H1 (cell line): ENCODE data around the gene SPATA6L. TPM values are rescaled to one million over a fixed set of nuclear protein-coding genes. Genes with fewer than 3 reads are reported as not detected.

ENCODE experiments used
- CTCF ChIA-PET: fragments of 300-600 bp; sonication (Branson Sonifier 250); formaldehyde crosslinking; loops from one replicate; lab custom pipeline; 2021; ENCODE audit not compliant: partially characterized antibody; lab: Charles Lee
- POLR2A ChIA-PET: fragments of 300-600 bp; sonication (Branson Sonifier 250); formaldehyde crosslinking; loops from one replicate; lab custom pipeline; 2021; ENCODE audit warnings: inconsistent platforms; ENCODE audit not compliant: partially characterized antibody; lab: Charles Lee
- DNase-seq, 2 experiments: peaks; one replicate each; pipeline versions ENCODE4 v3.0.0 to v3.0.0-alpha.2; 2010 to 2022; ENCODE audit warnings: low spot score in 2 of 2, low read depth in 1 of 2, mixed read lengths in 1 of 2
- FAIRE-seq: peaks from 2 replicates; lab custom pipeline; 2011; peaks lifted over from hg19 to GRCh38; lab: Jason Lieb, UNC
- H2AFZ ChIP-seq: 2 replicates; pipeline ENCODE4 v1.8.1; 2012; ENCODE audit warnings: low read length, inconsistent platforms
- H2AK5ac ChIP-seq: 2 replicates; pipeline ENCODE4 v1.6.1; 2013; ENCODE audit warnings: low read depth, low read length
- H2BK120ac ChIP-seq: replicated peaks from 2 replicates; pipeline ENCODE3; 2013; ENCODE audit warnings: low read depth, low read length, inconsistent platforms
- H2BK12ac ChIP-seq: 2 replicates; pipeline ENCODE4 v1.6.1; 2013; ENCODE audit warnings: low read depth, low read length
- H2BK15ac ChIP-seq: 2 replicates; pipeline ENCODE4 v1.6.1; 2013; ENCODE audit warnings: low read length
- H2BK20ac ChIP-seq: 2 replicates; pipeline ENCODE4 v1.6.1; 2013; ENCODE audit warnings: low read length
- H2BK5ac ChIP-seq: 2 replicates; pipeline ENCODE4 v1.6.1; 2013; ENCODE audit warnings: low read depth, low read length
- H3K14ac ChIP-seq: 2 replicates; pipeline ENCODE4 v1.6.1; 2013; ENCODE audit warnings: inconsistent platforms; ENCODE audit not compliant: insufficient read length
- H3K18ac ChIP-seq: 2 replicates; pipeline ENCODE4 v1.6.1; 2013; ENCODE audit warnings: low read length; ENCODE audit errors: extremely low read depth
- H3K23ac ChIP-seq: 2 replicates; pipeline ENCODE4 v1.6.1; 2013; ENCODE audit warnings: inconsistent platforms; ENCODE audit not compliant: insufficient read length
- H3K23me2 ChIP-seq: 2 replicates; pipeline ENCODE4 v1.6.1; 2013; ENCODE audit warnings: low read depth, low read length
- H3K27ac ChIP-seq: 2 replicates; pipeline ENCODE4 v1.6.1; 2011; ENCODE audit warnings: low read depth, low read length, inconsistent platforms
- H3K27me3 ChIP-seq, 4 experiments: replicated peaks in 1 of 4; 1 replicate in 1 of 4; 2 replicates in 3 of 4; pipeline versions ENCODE4 v1.6.1 to v1.8.1; 2011 to 2013; ENCODE audit warnings: low read length in 3 of 4, mild to moderate bottlenecking in 3 of 4, inconsistent platforms in 2 of 4, mixed read lengths in 2 of 4, moderate library complexity in 1 of 4; ENCODE audit not compliant: control insufficient read depth in 3 of 4, insufficient read depth in 3 of 4; ENCODE audit errors: extremely low read depth in 1 of 4
- H3K36me3 ChIP-seq, 4 experiments: 2 replicates each; pipeline versions ENCODE4 v1.6.1 to v1.8.1; 2011 to 2013; ENCODE audit warnings: mild to moderate bottlenecking in 4 of 4, low read length in 3 of 4, moderate library complexity in 2 of 4, control low read depth in 1 of 4, inconsistent platforms in 1 of 4; ENCODE audit not compliant: insufficient read depth in 4 of 4, control insufficient read depth in 2 of 4
- H3K4ac ChIP-seq: replicated peaks from 2 replicates; pipeline ENCODE3; 2013; ENCODE audit warnings: low read length, low read depth, mixed read lengths, inconsistent platforms; ENCODE audit not compliant: insufficient read length
- H3K4me1 ChIP-seq, 4 experiments: replicated peaks in 1 of 4; 1 replicate in 1 of 4; 2 replicates in 3 of 4; pipeline versions ENCODE4 v1.6.1 to v1.8.1; 2011 to 2013; ENCODE audit warnings: low read length in 3 of 4, inconsistent platforms in 2 of 4, mixed read lengths in 1 of 4; ENCODE audit not compliant: insufficient read depth in 4 of 4, control insufficient read depth in 3 of 4
- H3K4me2 ChIP-seq, 2 experiments: 2 replicates each; pipeline versions ENCODE4 v1.6.1 to v1.8.1; 2011 to 2013; ENCODE audit warnings: low read depth in 2 of 2, low read length in 2 of 2, control low read depth in 1 of 2, inconsistent platforms in 1 of 2, mild to moderate bottlenecking in 1 of 2; ENCODE audit not compliant: insufficient read depth in 1 of 2
- H3K4me3 ChIP-seq, 4 experiments: fragments of 200-600, 300-600 bp in 1 of 4; sonication (generic), shearing (Covaris generic), sonication (Bioruptor Twin) in 1 of 4; 2 replicates each; pipeline versions ENCODE4 v1.5.1 to v1.8.1; 2011 to 2016; ENCODE audit warnings: low read length in 4 of 4, low read depth in 3 of 4, control low read depth in 2 of 4, inconsistent platforms in 2 of 4, mild to moderate bottlenecking in 2 of 4, mixed read lengths in 1 of 4, moderate library complexity in 1 of 4; ENCODE audit not compliant: insufficient read depth in 2 of 4; ENCODE audit errors: extremely low read depth in 1 of 4
- H3K56ac ChIP-seq: replicated peaks from 2 replicates; pipeline ENCODE3; 2013; ENCODE audit warnings: low read depth, mild to moderate bottlenecking, mixed read lengths, low read length, inconsistent platforms; ENCODE audit not compliant: insufficient read length
- H3K79me1 ChIP-seq: 2 replicates; pipeline ENCODE4 v1.6.1; 2013; ENCODE audit warnings: low read depth, low read length, control low read depth
- H3K79me2 ChIP-seq, 2 experiments: 2 replicates each; pipeline versions ENCODE4 v1.6.1 to v1.8.1; 2012 to 2013; ENCODE audit warnings: low read length in 2 of 2, mild to moderate bottlenecking in 2 of 2, inconsistent platforms in 1 of 2; ENCODE audit not compliant: insufficient read depth in 2 of 2, control insufficient read depth in 1 of 2
- H3K9ac ChIP-seq, 4 experiments: replicated peaks in 1 of 4; 1 replicate in 1 of 4; 2 replicates in 3 of 4; pipeline versions ENCODE4 v1.6.1 to v1.8.1; 2011 to 2013; ENCODE audit warnings: low read depth in 3 of 4, low read length in 3 of 4, control low read depth in 2 of 4, mild to moderate bottlenecking in 2 of 4, moderate library complexity in 2 of 4, inconsistent platforms in 1 of 4; ENCODE audit errors: extremely low read depth in 1 of 4
- H3K9me3 ChIP-seq, 2 experiments: 2 replicates each; pipeline versions ENCODE4 v1.6.1 to v1.8.1; 2012 to 2013; ENCODE audit warnings: mild to moderate bottlenecking in 2 of 2, moderate library complexity in 2 of 2, control low read depth in 1 of 2, inconsistent platforms in 1 of 2, low read depth in 1 of 2, low read length in 1 of 2, mixed read lengths in 1 of 2; ENCODE audit not compliant: insufficient read depth in 2 of 2
- H4K20me1 ChIP-seq, 2 experiments: replicated peaks in 1 of 2; 2 replicates each; pipeline versions ENCODE3 to v1.8.1; 2011 to 2013; ENCODE audit warnings: inconsistent platforms in 2 of 2, low read length in 2 of 2, mild to moderate bottlenecking in 1 of 2; ENCODE audit not compliant: insufficient read depth in 2 of 2, control insufficient read depth in 1 of 2
- H4K5ac ChIP-seq: 2 replicates; pipeline ENCODE4 v1.6.1; 2013; ENCODE audit warnings: low read length, low read depth, mixed read lengths, inconsistent platforms; ENCODE audit not compliant: insufficient read length
- H4K8ac ChIP-seq: 2 replicates; pipeline ENCODE4 v1.8.0; 2013; ENCODE audit warnings: mild to moderate bottlenecking, moderate library complexity, low read length, inconsistent platforms; ENCODE audit not compliant: insufficient read depth; ENCODE audit errors: extremely low read depth
- H4K91ac ChIP-seq: replicated peaks from 2 replicates; pipeline ENCODE3; 2013; ENCODE audit warnings: low read length, mixed read lengths, inconsistent platforms; ENCODE audit not compliant: insufficient read length
- CTBP2 ChIP-seq: IDR thresholded peaks from 2 replicates; pipeline ENCODE4 v1.7.0; 2011; ENCODE audit warnings: borderline replicate concordance, mild to moderate bottlenecking, moderate library complexity, mixed read lengths, low read length; ENCODE audit not compliant: insufficient read depth, insufficient read length
- EP300 ChIP-seq, 2 experiments: IDR thresholded peaks; 1 replicate in 1 of 2; 2 replicates in 1 of 2; pipeline ENCODE4 v1.6.1; 2011 to 2012; ENCODE audit warnings: low read depth in 2 of 2, low read length in 2 of 2, mild to moderate bottlenecking in 2 of 2, borderline replicate concordance in 1 of 2, inconsistent platforms in 1 of 2, moderate library complexity in 1 of 2
- HDAC6 ChIP-seq: IDR thresholded peaks from one replicate; pipeline ENCODE4 v1.7.1; 2012; ENCODE audit warnings: low read depth, mild to moderate bottlenecking, inconsistent platforms, low read length, moderate library complexity
- KDM4A ChIP-seq: IDR thresholded peaks from one replicate; pipeline ENCODE4 v1.7.1; 2012; ENCODE audit warnings: low read depth, mild to moderate bottlenecking, moderate library complexity, low read length, inconsistent platforms; ENCODE audit not compliant: severe bottlenecking
- NANOG ChIP-seq: IDR thresholded peaks from 2 replicates; pipeline ENCODE4 v1.6.1; 2011; ENCODE audit warnings: low read length, low read depth, mild to moderate bottlenecking, inconsistent platforms; ENCODE audit not compliant: insufficient read depth, poor library complexity, severe bottlenecking
- POLR2AphosphoS5 ChIP-seq: IDR thresholded peaks from 2 replicates; pipeline ENCODE4 v1.6.1; 2011; ENCODE audit warnings: low read depth, low read length
- RAD21 ChIP-seq, 2 experiments: IDR thresholded peaks in 1 of 2; conservative IDR thresholded peaks in 1 of 2; 2 replicates each; pipeline ENCODE4 v1.6.1; 2011; ENCODE audit warnings: low read depth in 2 of 2, low read length in 2 of 2, improper control_type of control experiment in 1 of 2, inconsistent platforms in 1 of 2, mild to moderate bottlenecking in 1 of 2, moderate library complexity in 1 of 2
- RFX5 ChIP-seq: IDR thresholded peaks from 2 replicates; pipeline ENCODE4 v1.6.1; 2011; ENCODE audit warnings: low read depth, low read length, improper control_type of control experiment, borderline replicate concordance
- SP1 ChIP-seq: IDR thresholded peaks from 2 replicates; pipeline ENCODE4 v1.6.1; 2011; ENCODE audit warnings: low read depth, low read length
- WGBS, 2 experiments: shearing (Covaris generic) in 1 of 2; methylation state at CpG; one replicate each; pipeline versions ENCODE4 v1.1.6 to v1.1.7; 2013 to 2015; ENCODE audit warnings: low lambda C conversion rate in 2 of 2, mixed read lengths in 2 of 2, inconsistent platforms in 1 of 2, low coverage in 1 of 2, missing lambda C conversion rate in 1 of 2; ENCODE audit not compliant: insufficient replicate concordance in 2 of 2, insufficient coverage in 1 of 2, insufficient read length in 1 of 2; ENCODE audit errors: extremely low coverage in 1 of 2, missing lambda C conversion rate in 1 of 2; 5-methylcytosine and 5-hydroxymethylcytosine counted together
- polyA plus RNA-seq, 7 experiments: library from polyadenylated mRNA; depleted of rRNA in 3 of 7; stranded (reverse) in 5 of 7; unstranded in 2 of 7; fragments of >200 nt in 5 of 7; fragments of 200-250 nt in 2 of 7; gene quantifications; 1 replicate in 5 of 7; 2 replicates in 1 of 7; 4 replicates in 1 of 7; pipeline versions ENCODE4 v1.2.1 to v1.2.3, GENCODE V29; 2011 to 2013; ENCODE audit warnings: missing spikeins in 2 of 7, mixed read lengths in 2 of 7
- total RNA-seq: library from RNA; stranded (reverse); fragmentation: NEBNext Ultra II Directional; extraction: Animal tissue kit (Norgen Biotek cat#: 25700); gene quantifications from 2 replicates; pipeline ENCODE4 v1.2.1, GENCODE V29; 2021
- TF ChIP-seq, protein P1 (sequence below): IDR thresholded peaks from 2 replicates; pipeline ENCODE4 v1.6.1; 2012; ENCODE audit warnings: low read length, inconsistent platforms

The SPATA6L gene
- total and polyA plus RNA-seq, 2 of the 8 experiments (the other 6 are each of a cell fraction or from before 2014, with no cell fraction given): 0.57 to 1.1 TPM

DNA sequence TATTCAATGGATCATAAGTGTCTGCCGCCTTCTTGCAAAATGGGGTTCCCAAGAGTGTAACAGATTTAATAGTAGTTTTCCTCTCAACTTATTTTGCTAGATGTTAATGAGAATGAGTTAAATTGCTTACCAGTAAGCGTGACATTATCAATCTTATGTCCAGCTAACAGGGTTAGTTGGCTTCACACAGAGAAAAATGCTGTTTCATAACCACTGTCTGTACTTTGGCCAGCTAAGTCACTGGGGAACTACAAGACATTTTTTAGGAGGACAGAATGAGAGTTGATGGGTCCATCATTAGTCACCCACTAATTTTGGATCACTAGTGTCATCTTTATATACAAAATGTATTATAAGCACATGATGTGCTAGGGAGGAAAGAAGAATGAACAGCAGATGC is 14.5 kb upstream of the SPATA6L start:
- FAIRE-seq: no peak
- Histone ChIP-seq H2BK20ac (no peak overlapping the region), H3K14ac (no peak overlapping the region), H2BK15ac (no peak overlapping the region), H3K56ac (no peak overlapping the region), H3K23ac (no peak overlapping the region), H2AK5ac (no peak overlapping the region), H3K36me3 (peaks cover under 1 to 10% (median 6%) of the 10 kb centered on the region in 4 experiments; a peak in 7 of 8 replicates), H3K18ac (no peak overlapping the region), H3K79me1 (0 out of 2 replicates have a peak, but pooled peaks cover 2% of the 10 kb centered on the region), H4K91ac (no peak overlapping the region), H2BK5ac (no peak overlapping the region), H3K4me1 (peaks cover 0 to 4% (median 0%) of the 10 kb centered on the region in 4 experiments; a peak in 2 of 7 replicates), H2AFZ (no peak overlapping the region), H3K27ac (no peak overlapping the region), H3K9me3 (no peaks in the 10 kb centered on the region), H2BK120ac (no peak overlapping the region), H3K27me3 (no peaks in the 10 kb centered on the region), H4K20me1 (peaks cover 0 to 2% of the 10 kb centered on the region in 2 experiments), H3K4me3 (peak overlapping the region; percentile 79 to 87 (median 83); a peak in 7 of 8 replicates), H3K23me2 (peaks cover 8% of the 10 kb centered on the region), H3K4ac (no peak overlapping the region), H2BK12ac (no peak overlapping the region), H4K5ac (no peak overlapping the region), H3K79me2 (peaks cover 9 to 28% of the 10 kb centered on the region in 2 experiments; a peak in 3 of 4 replicates), H3K4me2 (peak overlapping the region; percentile 82 to 92; a peak in 3 of 4 replicates), H4K8ac (no peak overlapping the region), H3K9ac (peak overlapping the region in 1 of 4 experiments; percentile 69; a peak in 1 of 7 replicates)
- DNase-seq: no peak
- 80% methylated on average over 2 of the region's 2 CpGs; no CpG with 5 or more reads in 1 of the 2 experiments for WGBS, 2 experiments
- POLR2A ChIA-PET: interaction anchor here (0.5 to 0.6 kb wide), 3 partner anchors 15 to 61 kb away, joined by 3 to 4 read pairs (median 3); partner anchors contain the start of gene SPATA6L
- CTCF ChIA-PET: interaction anchor here (0.7 to 1.4 kb wide), 3 partner anchors 15 to 1267 kb away, joined by 3 to 6 read pairs (median 5); partner anchors contain the start of genes PLPP6 and SPATA6L
- no peak for TF ChIP-seq KDM4A
- no peak for TF ChIP-seq POLR2AphosphoS5
- TF ChIP-seq RFX5: no peak
- no peak for TF ChIP-seq RAD21 (IDR thresholded peaks at IDR 0.05 in 1 of 2, conservative IDR thresholded peaks at IDR 0.05 in 1 of 2; ENCODE audit: low read depth in 2 of 2, low read length in 2 of 2)
- no peak for TF ChIP-seq HDAC6
- no peak for TF ChIP-seq EP300 (IDR thresholded peaks at IDR 0.05; ENCODE audit: borderline replicate concordance in 1 of 2, low read depth in 2 of 2, low read length in 2 of 2)
- no peak for TF ChIP-seq NANOG
- no peak for TF ChIP-seq SP1
- TF ChIP-seq CTBP2: no peak
- TF ChIP-seq, protein P1, sequence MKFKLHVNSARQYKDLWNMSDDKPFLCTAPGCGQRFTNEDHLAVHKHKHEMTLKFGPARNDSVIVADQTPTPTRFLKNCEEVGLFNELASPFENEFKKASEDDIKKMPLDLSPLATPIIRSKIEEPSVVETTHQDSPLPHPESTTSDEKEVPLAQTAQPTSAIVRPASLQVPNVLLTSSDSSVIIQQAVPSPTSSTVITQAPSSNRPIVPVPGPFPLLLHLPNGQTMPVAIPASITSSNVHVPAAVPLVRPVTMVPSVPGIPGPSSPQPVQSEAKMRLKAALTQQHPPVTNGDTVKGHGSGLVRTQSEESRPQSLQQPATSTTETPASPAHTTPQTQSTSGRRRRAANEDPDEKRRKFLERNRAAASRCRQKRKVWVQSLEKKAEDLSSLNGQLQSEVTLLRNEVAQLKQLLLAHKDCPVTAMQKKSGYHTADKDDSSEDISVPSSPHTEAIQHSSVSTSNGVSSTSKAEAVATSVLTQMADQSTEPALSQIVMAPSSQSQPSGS: no peak
